GM18909 (cell line): Measurements from ENCODE around the gene KRTCAP3.
"Not testable (repeated sequence)": the region's sequence is repeated elsewhere in the genome, so short reads cannot be mapped to it uniquely, and the experiment has no call there.

Source experiments
- ATAC-seq: cut with Tn5 transposase; IDR thresholded peaks from one replicate; pipeline ENCODE4 v1.9.1; 2021; ENCODE audit warnings: mild to moderate bottlenecking; ENCODE audit not compliant: unreplicated experiment, poor library complexity

Gene KRTCAP3, protein sequence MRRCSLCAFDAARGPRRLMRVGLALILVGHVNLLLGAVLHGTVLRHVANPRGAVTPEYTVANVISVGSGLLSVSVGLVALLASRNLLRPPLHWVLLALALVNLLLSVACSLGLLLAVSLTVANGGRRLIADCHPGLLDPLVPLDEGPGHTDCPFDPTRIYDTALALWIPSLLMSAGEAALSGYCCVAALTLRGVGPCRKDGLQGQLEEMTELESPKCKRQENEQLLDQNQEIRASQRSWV

DNA sequence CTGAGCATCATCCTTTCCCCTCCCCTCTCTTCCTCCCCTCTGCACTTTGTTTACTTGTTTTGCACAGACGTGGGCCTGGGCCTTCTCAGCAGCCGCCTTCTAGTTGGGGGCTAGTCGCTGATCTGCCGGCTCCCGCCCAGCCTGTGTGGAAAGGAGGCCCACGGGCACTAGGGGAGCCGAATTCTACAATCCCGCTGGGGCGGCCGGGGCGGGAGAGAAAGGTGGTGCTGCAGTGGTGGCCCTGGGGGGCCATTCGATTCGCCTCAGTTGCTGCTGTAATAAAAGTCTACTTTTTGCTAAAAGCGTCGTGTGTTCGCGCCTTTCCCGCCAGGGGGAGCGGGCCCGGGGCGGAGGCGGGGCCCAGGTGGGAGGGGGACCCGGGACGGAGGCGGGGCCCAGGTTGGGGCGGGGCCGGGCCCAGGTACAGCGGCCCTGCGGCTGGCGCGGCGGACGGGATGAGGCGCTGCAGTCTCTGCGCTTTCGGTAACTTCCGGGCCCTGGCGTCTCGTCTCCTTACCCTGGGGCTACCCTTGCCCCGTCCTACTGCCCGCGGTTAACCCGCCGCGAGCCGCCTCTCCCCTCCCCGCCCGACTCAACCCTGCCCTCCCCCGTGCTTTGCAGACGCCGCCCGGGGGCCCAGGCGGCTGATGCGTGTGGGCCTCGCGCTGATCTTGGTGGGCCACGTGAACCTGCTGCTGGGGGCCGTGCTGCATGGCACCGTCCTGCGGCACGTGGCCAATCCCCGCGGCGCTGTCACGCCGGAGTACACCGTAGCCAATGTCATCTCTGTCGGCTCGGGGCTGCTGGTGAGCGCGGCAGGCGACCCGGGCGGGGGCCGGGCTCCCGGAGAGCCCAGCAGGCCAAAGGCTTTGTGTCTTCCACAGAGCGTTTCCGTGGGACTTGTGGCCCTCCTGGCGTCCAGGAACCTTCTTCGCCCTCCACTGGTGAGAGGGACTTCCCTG, at the start of gene KRTCAP3:
KRTCAP3 (plus strand) TSS at position 424 of the 962 bp plus-strand sequence; CDS start at position 456, 32 bp downstream.
- no peak for ATAC-seq

DNA sequence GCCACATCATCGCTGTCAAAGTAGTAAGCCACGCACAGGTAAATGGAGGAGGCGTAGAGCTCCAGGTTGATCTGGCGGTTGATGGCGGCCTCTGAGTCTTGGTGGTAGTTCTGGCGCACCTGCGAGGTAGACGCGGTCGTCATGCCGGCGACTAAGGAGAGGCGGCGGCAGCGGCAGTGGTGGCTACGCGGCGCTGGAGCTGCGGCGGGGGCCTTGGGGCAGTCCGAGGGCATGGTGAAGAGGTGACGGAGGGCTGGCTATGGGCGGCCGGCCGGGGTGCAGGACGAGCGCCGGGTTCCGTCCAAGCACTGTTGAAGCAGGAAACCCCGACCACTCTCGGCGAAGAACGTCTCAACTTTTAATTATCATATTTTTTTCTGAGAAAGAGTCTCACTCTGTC, 49.0 kb upstream of the KRTCAP3 start:
- no peak for ATAC-seq

DNA sequence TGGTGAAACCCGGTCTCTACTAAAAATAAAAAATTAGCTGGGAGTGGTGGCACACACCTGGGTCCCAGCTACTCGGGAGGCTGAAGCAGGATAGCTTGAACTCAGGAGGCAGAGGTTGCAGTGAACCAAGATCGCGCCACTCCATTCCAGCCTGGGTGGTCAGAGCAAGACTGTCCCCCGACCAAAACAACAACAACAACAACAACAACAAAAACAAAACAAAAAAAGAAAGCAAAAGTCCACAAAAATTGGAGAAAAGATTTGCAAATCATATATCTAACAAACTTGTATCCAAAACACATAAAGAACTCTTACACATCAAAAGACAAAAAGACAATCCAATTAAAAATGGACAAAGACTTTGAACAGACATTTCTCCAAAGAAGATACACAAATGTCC, 43.2 kb upstream of the KRTCAP3 start:
- ATAC-seq: no peak

DNA sequence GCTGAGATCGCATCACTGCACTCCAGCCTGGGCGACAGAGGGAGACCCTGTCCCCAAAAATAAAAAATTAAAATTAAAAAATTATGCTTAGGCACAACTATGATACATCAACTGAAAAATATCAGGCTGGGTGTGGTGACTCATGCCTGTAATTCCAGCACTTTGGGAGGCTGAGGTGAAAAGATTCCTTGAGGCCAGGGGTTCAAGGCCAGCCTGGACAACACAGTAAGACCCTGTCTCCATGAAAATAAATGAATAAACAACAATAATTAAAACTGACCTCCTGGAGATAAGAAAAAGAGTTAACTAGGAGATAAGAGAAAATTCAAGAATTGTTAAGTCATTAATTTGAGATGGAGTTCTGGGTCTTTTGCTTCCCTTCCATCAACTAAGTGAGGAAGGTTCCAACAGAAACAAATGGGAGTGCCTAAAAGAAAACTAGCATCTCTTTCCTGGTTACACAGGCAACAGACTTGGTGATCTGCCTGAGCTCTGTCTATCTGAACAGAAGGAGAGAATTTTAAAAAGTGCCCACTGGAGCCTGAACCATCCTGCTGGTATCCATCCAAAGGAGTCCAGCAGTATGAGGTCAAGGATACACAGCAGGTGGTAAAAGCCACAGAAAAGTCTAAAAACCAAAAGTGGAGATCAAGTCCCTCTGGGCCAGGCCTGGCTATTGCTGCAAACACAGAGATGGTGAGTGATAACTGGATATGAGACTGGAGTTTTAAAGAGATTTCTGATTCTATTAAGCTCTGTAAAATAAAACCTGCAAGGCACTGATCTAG, 41.6 kb upstream of the KRTCAP3 start:
- ATAC-seq: no peak

DNA sequence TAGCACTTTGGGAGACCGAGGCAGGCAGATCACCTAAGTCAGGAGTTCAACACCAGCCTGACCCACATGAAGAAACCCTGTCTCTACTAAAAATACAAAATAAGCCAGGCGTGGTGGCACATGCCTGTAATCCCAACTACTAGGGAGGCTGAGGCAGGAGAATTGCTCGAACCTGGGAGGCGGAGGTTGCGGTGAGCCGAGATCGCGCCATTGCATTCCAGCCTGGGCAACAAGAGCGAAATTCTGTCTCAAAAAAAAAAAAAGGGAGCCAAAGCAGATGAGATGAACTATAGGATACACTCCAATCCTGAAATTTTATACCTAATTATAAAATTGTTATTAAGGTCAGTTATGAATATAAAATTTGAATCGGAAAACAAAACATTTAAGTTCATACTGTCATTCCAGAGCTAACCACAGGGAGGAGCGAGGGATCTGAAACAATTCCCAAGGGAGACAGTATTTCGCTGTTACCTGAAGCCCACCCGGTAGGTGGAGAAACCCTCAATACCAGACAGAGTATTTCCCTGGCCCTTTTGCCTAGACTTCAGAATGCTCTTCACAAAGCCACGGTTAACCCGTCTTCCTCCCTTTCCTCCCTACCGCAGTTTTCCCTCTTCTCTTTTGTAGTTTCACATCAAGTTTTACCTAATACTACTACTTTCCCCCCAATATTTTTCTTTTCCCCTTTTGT, 34.2 kb upstream of the KRTCAP3 start:
- no peak for ATAC-seq

DNA sequence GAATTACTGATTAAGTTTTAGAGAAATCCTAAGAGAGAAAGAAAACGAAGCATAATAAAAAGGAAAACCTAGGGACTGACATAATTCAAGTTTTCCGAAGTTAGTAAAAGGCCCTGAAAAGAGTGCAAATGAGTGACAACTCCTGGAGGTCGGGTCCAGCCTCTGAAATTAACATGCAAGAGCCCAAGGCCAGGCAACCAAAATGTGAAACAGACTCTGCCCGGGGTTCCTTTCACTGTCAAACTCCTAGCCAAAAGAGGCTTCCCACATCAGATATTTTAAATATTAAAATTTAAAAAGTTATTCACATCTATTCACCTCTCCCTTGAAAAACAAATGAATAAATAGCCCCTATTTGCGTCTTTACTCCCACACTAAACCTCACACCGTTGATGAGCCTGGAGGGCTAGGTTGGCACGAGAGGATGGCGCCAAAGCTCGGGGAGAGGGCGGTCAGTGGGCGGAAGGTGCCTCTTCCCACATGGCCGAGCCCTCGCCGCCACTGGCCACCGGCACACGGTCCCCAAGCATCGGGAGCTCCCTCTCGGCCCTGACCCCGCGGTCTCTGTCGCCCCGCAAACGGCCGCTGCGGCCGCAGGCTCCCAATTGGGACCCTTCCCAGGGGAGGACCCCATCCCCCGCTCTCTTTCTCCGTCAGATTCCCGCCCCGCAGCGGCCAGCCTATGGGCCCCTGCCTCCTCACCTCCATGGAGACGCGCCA, 33.4 kb upstream of the KRTCAP3 start:
- peak; percentile 37 for ATAC-seq

DNA sequence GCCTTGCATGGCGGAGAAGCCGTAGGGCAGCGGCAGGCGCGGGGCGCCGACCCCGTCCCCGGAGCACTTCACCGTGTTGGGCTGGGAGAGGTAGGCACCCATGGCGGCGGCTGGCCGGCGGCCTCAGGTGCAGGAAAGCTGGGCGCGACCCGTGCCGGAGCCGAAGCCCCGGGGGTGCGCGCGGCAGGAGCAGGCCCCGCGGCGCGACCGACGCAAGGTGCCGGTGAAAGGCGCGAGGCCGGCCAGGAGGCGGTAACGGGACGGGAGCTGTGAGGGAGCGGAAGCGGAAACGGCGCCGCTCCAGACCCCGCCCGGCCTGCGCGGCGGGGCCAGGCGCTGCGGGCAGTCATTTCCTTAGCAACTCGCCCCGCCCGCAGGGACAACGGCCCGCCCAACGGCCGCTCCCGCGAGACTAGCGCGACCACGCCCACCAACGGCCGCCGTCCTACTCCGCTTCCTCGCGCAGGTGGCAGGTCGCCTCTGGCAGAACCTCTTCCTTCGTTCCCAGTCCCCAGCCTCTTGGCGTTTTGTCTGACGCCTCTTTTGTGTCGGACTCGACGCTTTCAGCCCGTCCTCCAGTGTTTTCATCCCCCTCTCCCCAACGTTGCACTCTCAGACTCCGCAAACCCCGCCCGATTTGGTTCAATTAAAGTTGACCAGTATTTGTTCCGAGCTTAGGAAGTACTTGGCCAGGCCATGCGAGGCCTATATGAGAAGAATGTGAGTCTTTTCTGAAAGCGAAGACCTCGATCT, 32.7 kb upstream of the KRTCAP3 start, which contains the start of gene PPM1G:
PPM1G (minus strand) TSS at position 271 of the 753 bp plus-strand sequence; CDS start at position 102, 169 bp downstream.
- ATAC-seq: peak; percentile 95

DNA sequence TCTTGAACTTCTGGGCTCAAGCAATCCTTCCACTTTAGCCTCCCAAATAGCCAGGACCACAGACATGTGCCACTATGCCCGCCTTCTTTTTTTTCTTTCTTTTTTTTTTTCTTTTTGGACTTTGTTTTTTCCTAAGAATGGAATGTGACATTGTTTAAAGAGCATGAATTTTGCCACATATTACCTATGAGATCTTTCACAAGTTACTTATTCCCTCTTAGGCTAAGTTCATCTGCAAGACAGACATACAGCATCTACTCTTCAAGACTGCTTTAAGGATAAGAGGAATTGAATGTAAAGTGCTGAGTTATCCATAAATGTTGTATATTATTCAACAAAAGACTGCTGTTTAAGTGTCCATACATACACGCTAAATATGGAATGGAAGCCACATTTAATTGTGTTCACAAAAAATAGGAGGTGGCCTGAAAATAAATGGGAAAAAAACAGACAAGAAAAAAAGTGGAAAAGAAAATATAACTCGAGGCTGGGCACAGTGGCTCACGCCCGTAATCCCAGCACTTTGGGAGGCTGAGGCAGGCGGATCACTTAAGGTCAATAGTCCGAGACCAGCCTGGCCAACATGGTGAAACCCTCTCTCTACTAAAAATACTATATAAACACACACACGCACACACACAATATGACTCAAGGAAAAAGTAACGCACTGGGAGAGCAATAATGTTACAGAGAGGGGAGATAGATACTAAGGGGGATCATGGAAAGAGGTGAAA, 29.6 kb upstream of the KRTCAP3 start:
- ATAC-seq: no peak

DNA sequence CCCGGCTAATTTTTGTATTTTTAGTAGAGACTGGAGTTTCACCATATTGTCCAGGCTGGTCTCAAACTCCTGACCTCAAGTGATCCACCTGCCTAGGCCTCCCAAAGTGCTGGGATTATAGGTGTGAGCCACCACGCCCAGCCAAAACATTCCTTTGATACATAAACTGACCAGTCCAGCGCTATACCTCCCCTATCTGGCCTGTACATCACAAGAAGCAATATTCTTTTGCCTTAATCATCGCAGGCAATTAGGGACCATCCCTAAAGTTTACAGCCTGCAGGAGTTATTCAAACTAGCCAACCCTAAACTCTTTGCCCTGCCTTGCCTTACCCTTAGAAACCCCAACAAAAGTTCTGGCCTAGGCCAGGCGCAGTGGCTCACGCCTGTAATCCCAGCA, 26.0 kb upstream of the KRTCAP3 start:
- no peak for ATAC-seq

DNA sequence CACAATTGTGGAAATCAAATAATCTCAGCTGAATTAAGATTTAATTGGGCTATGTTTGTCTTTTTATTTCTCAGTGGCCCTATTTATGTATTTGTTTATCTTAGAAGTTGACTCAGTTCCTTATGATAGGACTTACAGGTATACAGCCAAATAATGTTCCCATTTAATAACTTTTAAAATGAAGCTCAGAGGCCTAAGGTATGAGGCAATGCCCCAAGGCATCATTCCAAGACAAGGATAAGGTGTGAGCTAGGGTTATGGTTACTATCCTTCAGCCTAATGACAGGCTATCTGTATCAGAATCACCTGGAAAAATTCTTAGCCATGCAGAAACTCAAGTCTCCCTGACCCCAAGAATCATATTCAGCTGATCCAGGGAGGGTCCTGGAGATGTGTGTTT, 21.2 kb upstream of the KRTCAP3 start:
- no peak for ATAC-seq

DNA sequence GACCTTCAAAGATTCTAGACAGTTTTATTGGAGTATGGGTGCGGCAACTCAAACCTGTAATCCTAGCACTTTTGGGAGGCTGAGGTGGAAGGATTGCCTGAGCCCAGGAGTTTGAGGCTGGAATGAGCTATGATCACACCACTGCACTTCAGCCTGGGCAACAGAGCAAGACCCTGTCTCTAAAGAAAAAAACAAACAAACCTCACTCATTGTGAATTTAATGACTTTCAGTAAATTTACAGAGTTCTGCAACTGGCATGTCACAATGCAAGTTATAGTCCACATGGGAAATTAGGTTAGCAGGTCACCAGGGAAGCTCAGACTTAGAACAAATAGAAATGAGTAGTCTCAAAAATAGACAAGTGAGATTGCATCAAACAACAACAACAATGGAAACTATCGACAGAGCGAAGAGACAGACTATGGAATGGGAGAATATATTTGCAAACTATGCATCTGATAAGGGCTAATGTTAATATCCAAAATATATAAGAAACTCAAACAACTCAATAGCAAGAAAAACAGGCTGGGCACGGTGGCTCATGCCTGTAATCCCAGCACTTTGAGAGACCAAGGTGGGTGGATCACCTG, 20.4 kb upstream of the KRTCAP3 start:
- no peak for ATAC-seq

DNA sequence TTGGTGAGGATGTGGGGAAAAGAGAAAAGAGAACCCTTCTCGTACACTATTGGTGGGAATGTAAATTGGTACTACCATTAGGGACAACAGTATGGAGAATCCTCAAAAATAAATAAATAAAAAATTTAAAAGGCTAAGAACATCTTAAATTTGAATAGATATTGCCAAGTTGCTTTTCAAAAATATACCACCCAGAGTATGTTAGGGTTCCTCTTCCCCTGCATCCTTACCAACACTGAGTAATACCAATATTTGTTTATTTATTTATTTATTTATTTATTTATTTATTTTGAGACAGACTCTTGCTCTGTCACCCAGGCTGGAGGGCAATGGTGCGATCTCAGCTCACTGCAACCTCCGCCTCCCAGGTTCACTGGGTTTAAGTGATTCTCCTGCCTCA, 19.2 kb upstream of the KRTCAP3 start:
- no peak for ATAC-seq

DNA sequence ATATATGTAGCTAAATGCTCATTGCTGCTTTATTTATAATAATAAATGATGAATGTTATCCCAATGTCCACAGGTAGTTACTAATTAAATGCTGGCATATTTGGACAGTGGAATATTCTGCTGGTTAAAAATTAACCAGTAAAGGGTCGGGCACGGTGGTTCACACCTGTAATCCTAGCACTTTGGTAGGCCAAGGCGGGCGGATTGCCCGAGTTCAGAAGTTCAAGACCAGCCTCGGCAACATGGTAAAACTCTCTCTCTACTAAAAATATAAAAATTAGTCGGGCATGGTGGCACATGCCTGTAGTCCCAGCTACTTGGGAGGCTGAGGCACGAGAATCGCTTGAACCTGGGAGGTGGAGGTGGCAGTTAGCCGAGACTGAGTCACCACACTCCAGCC, 17.1 kb upstream of the KRTCAP3 start:
- ATAC-seq: not testable (repeated sequence)

DNA sequence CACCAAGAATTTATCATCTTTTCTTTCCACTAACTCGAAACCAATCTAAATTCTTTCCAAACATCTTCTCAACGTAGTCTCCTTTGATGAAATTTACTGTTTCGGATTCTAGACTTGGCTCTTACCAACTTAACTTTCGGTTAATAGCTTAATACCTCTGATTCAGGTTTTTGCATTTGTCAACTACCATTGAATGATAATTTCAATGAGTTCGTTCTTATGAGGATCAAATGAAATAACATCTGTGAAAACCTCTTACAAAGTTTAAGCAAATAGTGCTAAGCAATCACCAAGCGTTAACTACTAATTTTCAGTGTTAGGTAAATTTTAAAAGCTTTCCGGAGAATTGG, 14.3 kb upstream of the KRTCAP3 start:
- ATAC-seq: no peak

DNA sequence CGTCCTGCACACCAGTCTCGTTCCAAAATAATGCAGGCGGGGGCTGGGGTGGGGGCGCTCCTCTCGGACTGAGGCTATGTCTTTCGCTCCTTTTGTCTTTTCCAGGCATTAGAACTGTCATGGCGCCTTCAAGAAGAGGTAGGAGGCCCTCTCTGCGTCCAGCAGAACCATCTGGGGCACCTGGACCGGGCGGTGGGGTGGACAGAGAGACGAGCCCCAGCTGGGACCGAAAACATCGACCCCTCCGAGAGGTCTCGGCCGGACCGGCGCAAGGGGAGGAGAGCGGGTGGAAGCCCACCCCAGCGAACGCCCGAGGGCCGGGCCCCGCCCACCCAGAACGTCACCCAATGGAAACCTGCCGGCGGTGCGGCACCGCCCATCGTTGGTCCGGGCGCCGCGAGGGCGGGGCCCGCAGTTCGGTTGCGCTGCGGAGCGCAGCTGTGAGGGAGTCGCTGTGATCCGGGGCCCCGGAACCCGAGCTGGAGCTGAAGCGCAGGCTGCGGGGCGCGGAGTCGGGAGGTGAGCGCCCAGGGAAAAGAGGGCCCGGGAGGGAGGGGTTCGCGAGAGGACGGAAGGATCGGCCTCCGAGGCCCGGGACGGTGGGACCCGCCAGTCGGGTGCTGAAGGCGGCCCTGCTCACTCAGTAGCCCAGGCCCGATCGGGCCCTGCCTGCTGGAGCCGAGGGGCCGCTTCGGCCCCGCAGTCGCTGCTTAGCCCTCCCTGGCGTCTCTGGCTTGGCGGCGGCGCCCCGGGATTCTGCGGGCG, 13.8 kb upstream of the KRTCAP3 start, which contains the start of gene NRBP1:
NRBP1 (plus strand) TSS at position 419 of the 765 bp plus-strand sequence. CDS start 4,643 bp downstream, outside the sequence.
- peak; percentile 88 for ATAC-seq

DNA sequence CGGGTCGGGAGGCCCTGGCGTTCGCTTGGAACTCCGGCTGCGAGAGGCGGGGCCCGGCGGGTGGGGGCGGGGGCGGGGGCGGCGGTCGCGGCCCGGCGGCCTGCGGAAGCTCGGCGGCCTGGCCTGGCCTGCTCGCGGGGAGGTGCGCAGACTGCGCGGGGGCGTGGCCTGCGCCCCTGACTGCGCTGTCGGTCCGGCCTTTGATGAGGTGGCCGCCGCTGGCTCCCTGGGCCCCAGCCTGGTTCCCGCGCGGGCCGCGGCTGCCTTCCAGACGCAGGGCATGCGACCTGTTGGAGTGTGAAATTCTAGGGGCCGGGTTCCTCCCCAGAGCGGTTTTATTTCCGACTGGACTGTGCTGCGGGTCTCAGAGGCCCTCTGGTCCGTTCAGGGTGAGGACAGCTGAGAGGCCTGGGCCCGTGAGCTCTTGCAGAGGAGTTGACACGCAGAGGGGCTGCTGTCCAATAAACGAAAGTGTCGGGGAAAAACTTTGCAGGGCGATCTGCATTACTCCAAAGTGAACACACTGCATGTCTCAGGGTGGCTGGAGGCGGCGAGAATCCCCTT, 13.1 kb upstream of the KRTCAP3 start:
- ATAC-seq: peak; percentile 67

DNA sequence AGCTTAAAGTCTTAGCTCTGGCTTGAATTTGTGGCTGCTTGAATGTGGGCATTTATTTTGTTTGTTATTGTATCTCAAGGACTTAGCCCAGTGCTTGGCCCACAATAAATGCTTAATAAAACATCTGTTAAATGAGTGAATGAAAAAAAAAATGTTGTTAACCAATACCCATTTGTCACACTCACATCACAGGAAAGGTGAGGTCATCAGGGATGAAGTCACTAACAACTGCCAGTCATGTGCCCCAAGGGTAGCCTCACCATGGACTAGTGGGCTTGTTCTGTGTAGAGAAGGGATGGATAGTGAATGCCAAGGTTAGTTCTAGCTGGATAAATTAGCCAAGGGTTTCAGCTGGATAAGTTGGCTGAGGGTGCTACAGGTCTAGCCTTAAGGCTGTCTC, 10.8 kb upstream of the KRTCAP3 start:
- no peak for ATAC-seq
